Keratinocyte (primary cell): Measurements from ENCODE around the gene USH1C. TPM values are rescaled to one million over a fixed set of nuclear protein-coding genes. Genes with fewer than 3 reads are reported as not detected.

Experiments
- DNase-seq: peaks from one replicate; pipeline ENCODE4 v3.0.0-alpha.2; 2011; ENCODE audit warnings: low read depth, missing footprints, low spot score
- FAIRE-seq: peaks from 2 replicates; lab custom pipeline; 2011; peaks lifted over from hg19 to GRCh38; lab: Jason Lieb, UNC
- H2AFZ ChIP-seq: 2 replicates; pipeline ENCODE4 v1.6.0; 2012; ENCODE audit warnings: low read length, control low read depth, inconsistent platforms; ENCODE audit not compliant: control insufficient read depth
- H3K27ac ChIP-seq: 2 replicates; pipeline ENCODE4 v1.5.1; 2011; ENCODE audit warnings: low read length; ENCODE audit not compliant: control insufficient read depth, insufficient read depth
- H3K27me3 ChIP-seq: 3 replicates; pipeline ENCODE4 v1.6.0; 2011; ENCODE audit warnings: low read length; ENCODE audit not compliant: control insufficient read depth, insufficient read depth; ENCODE audit errors: extremely low read depth
- H3K36me3 ChIP-seq, 2 experiments: 2 replicates in 1 of 2; 3 replicates in 1 of 2; pipeline ENCODE4 v1.5.1; 2011; ENCODE audit warnings: low read length in 2 of 2, mild to moderate bottlenecking in 1 of 2; ENCODE audit not compliant: control insufficient read depth in 2 of 2, insufficient read depth in 2 of 2; ENCODE audit errors: extremely low read depth in 1 of 2
- H3K4me1 ChIP-seq: 3 replicates; pipeline ENCODE4 v1.5.1; 2011; ENCODE audit warnings: low read length; ENCODE audit not compliant: control insufficient read depth, insufficient read depth; ENCODE audit errors: extremely low read depth
- H3K4me2 ChIP-seq: 3 replicates; pipeline ENCODE4 v1.6.0; 2011; ENCODE audit warnings: low read depth, low read length; ENCODE audit not compliant: control insufficient read depth, insufficient read depth; ENCODE audit errors: extremely low read depth
- H3K4me3 ChIP-seq, 3 experiments: fragments of 200-600 bp in 1 of 3; sonication (generic) in 1 of 3; 2 replicates in 2 of 3; 3 replicates in 1 of 3; pipeline ENCODE4 v1.5.1; 2011 to 2016; ENCODE audit warnings: low read length in 3 of 3, mild to moderate bottlenecking in 3 of 3, control low read depth in 2 of 3, inconsistent platforms in 1 of 3, low read depth in 1 of 3, mixed read lengths in 1 of 3, mixed run types in 1 of 3, moderate library complexity in 1 of 3; ENCODE audit not compliant: control insufficient read depth in 2 of 3, insufficient read depth in 2 of 3; ENCODE audit errors: extremely low read depth in 1 of 3
- H3K79me2 ChIP-seq: 2 replicates; pipeline ENCODE4 v1.6.0; 2012; ENCODE audit warnings: low read length; ENCODE audit not compliant: control insufficient read depth, insufficient read depth
- H3K9ac ChIP-seq: 3 replicates; pipeline ENCODE4 v1.6.0; 2011; ENCODE audit warnings: low read length; ENCODE audit not compliant: control insufficient read depth, insufficient read depth; ENCODE audit errors: extremely low read depth
- H3K9me1 ChIP-seq: 3 replicates; pipeline ENCODE4 v1.6.0; 2011; ENCODE audit warnings: low read length; ENCODE audit not compliant: control insufficient read depth, insufficient read depth; ENCODE audit errors: extremely low read depth
- H3K9me3 ChIP-seq: 2 replicates; pipeline ENCODE4 v1.5.1; 2012; ENCODE audit warnings: low read depth, low read length; ENCODE audit not compliant: control insufficient read depth
- H4K20me1 ChIP-seq: 3 replicates; pipeline ENCODE4 v1.6.0; 2011; ENCODE audit warnings: low read length; ENCODE audit not compliant: control insufficient read depth, insufficient read depth; ENCODE audit errors: extremely low read depth
- EZH2 ChIP-seq: IDR thresholded peaks from one replicate; pipeline ENCODE4 v1.6.1; 2012; ENCODE audit warnings: inconsistent platforms, mild to moderate bottlenecking, low read length, moderate library complexity
- dilution Hi-C: fragments of 300-500 bp; cut with MboI; formaldehyde crosslinking; loops from one replicate; pipeline ENCODE4 v1.7.0; 2020; ENCODE audit warnings: low sequenced_read_pairs; ENCODE audit not compliant: extremely low pct_ligation_motif_present
- polyA plus RNA-seq, 5 experiments: library from polyadenylated mRNA; depleted of rRNA in 3 of 5; stranded (reverse) in 3 of 5; stranded (forward) in 1 of 5; unstranded in 1 of 5; fragments of >200 nt; gene quantifications; 1 replicate in 1 of 5; 2 replicates in 3 of 5; 3 replicates in 1 of 5; pipeline versions ENCODE4 v1.2.1 to v1.2.3, GENCODE V29; 2011 to 2012; ENCODE audit warnings: missing spikeins in 2 of 5, low read depth in 1 of 5, low replicate concordance in 1 of 5
- TF ChIP-seq, protein P1 (sequence below), 3 experiments: IDR thresholded peaks in 1 of 3; conservative IDR thresholded peaks in 1 of 3; optimal IDR thresholded peaks in 1 of 3; 2 replicates in 2 of 3; 3 replicates in 1 of 3; pipeline versions ENCODE3 to v1.5.1; 2011; ENCODE audit warnings: low read length in 3 of 3, mild to moderate bottlenecking in 3 of 3, moderate library complexity in 2 of 3, control low read depth in 1 of 3, inconsistent platforms in 1 of 3; ENCODE audit not compliant: insufficient read depth in 2 of 3; ENCODE audit errors: extremely low read depth in 1 of 3

USH1C gene
- polyA plus RNA-seq, 1 donor (not counting 4 experiments of a cell fraction or from before 2014, with no cell fraction given), result not detected

DNA sequence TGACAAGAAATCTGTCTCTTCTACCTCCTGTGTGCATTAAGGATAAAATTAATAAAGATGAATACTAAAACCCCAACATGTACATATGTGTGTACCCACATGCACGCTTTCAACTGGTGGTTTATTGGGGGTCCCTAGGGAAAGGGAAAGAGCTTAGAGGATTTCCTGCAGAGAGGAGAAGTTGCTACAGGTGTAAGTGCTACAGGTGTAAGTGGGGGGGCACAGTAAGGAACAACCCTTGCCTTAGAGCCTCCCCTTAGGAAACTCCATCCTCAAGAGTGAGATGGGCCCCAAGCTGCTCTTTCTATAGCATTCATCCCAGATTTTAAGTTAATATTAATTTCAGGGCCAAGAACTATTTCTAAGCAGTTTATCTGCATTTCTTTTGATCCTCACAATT is 55.7 kb downstream of the USH1C start:
- Histone ChIP-seq H3K36me3 (no peaks in the 10 kb centered on the region), H3K9ac (no peak overlapping the region), H3K9me3 (no peaks in the 10 kb centered on the region), H3K9me1 (no peaks in the 10 kb centered on the region), H2AFZ (no peak overlapping the region), H3K4me3 (no peak overlapping the region), H4K20me1 (no peaks in the 10 kb centered on the region), H3K4me2 (no peak overlapping the region), H3K27me3 (peaks cover 4% of the 10 kb centered on the region), H3K4me1 (no peaks in the 10 kb centered on the region), H3K27ac (no peak overlapping the region), H3K79me2 (no peaks in the 10 kb centered on the region)
- TF ChIP-seq, protein P1, sequence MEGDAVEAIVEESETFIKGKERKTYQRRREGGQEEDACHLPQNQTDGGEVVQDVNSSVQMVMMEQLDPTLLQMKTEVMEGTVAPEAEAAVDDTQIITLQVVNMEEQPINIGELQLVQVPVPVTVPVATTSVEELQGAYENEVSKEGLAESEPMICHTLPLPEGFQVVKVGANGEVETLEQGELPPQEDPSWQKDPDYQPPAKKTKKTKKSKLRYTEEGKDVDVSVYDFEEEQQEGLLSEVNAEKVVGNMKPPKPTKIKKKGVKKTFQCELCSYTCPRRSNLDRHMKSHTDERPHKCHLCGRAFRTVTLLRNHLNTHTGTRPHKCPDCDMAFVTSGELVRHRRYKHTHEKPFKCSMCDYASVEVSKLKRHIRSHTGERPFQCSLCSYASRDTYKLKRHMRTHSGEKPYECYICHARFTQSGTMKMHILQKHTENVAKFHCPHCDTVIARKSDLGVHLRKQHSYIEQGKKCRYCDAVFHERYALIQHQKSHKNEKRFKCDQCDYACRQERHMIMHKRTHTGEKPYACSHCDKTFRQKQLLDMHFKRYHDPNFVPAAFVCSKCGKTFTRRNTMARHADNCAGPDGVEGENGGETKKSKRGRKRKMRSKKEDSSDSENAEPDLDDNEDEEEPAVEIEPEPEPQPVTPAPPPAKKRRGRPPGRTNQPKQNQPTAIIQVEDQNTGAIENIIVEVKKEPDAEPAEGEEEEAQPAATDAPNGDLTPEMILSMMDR (optimal IDR thresholded peaks at IDR 0.05 in 1 of 3, IDR thresholded peaks at IDR 0.05 in 1 of 3, conservative IDR thresholded peaks at IDR 0.05 in 1 of 3; ENCODE audit: extremely low read depth in 1 of 3, insufficient read depth in 2 of 3, low read length in 3 of 3), result no peak
- TF ChIP-seq EZH2, result no peak
- FAIRE-seq, result no peak
- no peak for DNase-seq
- dilution Hi-C loops, result no loop called here

DNA sequence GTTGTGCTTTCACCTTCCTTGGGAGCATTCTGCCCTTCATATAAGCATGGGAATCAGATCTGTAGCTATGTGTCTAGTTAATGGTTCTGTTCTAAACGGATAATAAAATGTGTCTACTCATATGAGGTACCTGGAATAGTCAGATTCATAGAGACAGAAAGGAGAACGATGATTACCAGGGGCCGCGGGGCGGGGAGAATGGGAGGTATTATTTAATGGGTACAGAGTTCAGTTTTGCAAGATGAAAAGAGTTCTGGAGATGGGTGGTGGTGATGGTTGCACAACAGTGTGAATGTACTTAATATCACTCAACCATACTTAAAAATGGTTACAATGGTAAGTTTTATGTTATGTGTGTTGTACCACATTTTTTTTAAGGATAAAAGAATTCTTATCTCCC is 57.6 kb downstream of the USH1C start:
- Histone ChIP-seq H3K4me1 (no peaks in the 10 kb centered on the region), H3K9ac (no peak overlapping the region), H3K79me2 (no peaks in the 10 kb centered on the region), H3K27me3 (peaks cover 4% of the 10 kb centered on the region), H3K9me3 (no peaks in the 10 kb centered on the region), H3K36me3 (no peaks in the 10 kb centered on the region), H3K4me2 (no peak overlapping the region), H3K27ac (no peak overlapping the region), H2AFZ (no peak overlapping the region), H3K9me1 (no peaks in the 10 kb centered on the region), H3K4me3 (no peak overlapping the region), H4K20me1 (no peaks in the 10 kb centered on the region)
- FAIRE-seq (no peak), DNase-seq (no peak)
- TF ChIP-seq, protein P1 (optimal IDR thresholded peaks at IDR 0.05 in 1 of 3, IDR thresholded peaks at IDR 0.05 in 1 of 3, conservative IDR thresholded peaks at IDR 0.05 in 1 of 3; ENCODE audit: extremely low read depth in 1 of 3, insufficient read depth in 2 of 3, low read length in 3 of 3), result no peak
- no peak for TF ChIP-seq EZH2
- dilution Hi-C loops, result no loop called here
